HUES64 (cell line): Measurements from ENCODE around the gene ENTPD1.
A peak's percentile ranks its signal among the peaks of the same experiment; 100 is the strongest.
"Not testable (repeated sequence)": the region's sequence is repeated elsewhere in the genome, so short reads cannot be mapped to it uniquely, and the experiment has no call there.

ENCODE experiments used
- H3K27ac ChIP-seq: 2 replicates; pipeline ENCODE4 v1.7.0; 2013; ENCODE audit warnings: low read depth, low read length, inconsistent platforms
- H3K27me3 ChIP-seq: 2 replicates; pipeline ENCODE4 v1.6.1; 2013; ENCODE audit warnings: mild to moderate bottlenecking, low read length; ENCODE audit not compliant: insufficient read depth
- H3K36me3 ChIP-seq: 2 replicates; pipeline ENCODE4 v1.6.1; 2013; ENCODE audit warnings: mild to moderate bottlenecking, low read length; ENCODE audit not compliant: insufficient read depth
- H3K4me1 ChIP-seq: 2 replicates; pipeline ENCODE4 v1.6.1; 2013; ENCODE audit warnings: mild to moderate bottlenecking, low read length, moderate library complexity; ENCODE audit not compliant: insufficient read depth
- H3K4me3 ChIP-seq: 2 replicates; pipeline ENCODE4 v1.5.1; 2013; ENCODE audit warnings: mild to moderate bottlenecking, low read length, moderate library complexity
- H3K9ac ChIP-seq: 2 replicates; pipeline ENCODE4 v1.6.1; 2013; ENCODE audit warnings: mild to moderate bottlenecking, low read depth, low read length
- H3K9me3 ChIP-seq: 2 replicates; pipeline ENCODE4 v1.6.1; 2013; ENCODE audit warnings: low read depth, low read length; ENCODE audit not compliant: insufficient read depth
- WGBS: fragments of 150-250, 120-280 bp; methylation state at CpG from one replicate; pipeline ENCODE4 v1.1.7; 2013; ENCODE audit warnings: missing lambda C conversion rate; 5-methylcytosine and 5-hydroxymethylcytosine counted together

The ENTPD1 gene

GRCh38 chr10:95732907-95733306 is 23.1 kb upstream of the ENTPD1 start:
- H3K4me1 ChIP-seq, H3K9ac ChIP-seq, H3K27ac ChIP-seq, H3K4me3 ChIP-seq, H3K27me3 ChIP-seq, H3K36me3 ChIP-seq: not testable (repeated sequence)
- H3K9me3 ChIP-seq = 0 out of 2 replicates have a peak, but pooled peaks cover 15% of the 10 kb centered on the region
- 96% methylated on average over 6 of the region's 6 CpGs for WGBS

GRCh38 chr10:95739056-95739455 is 16.9 kb upstream of the ENTPD1 start:
- H3K4me3 ChIP-seq = no peak overlapping the region
- H3K4me1 ChIP-seq = peaks cover 10% of the 10 kb centered on the region
- H3K9ac ChIP-seq = no peak overlapping the region
- WGBS = 93% methylated on average over 3 of the region's 3 CpGs
- H3K27ac ChIP-seq = no peak overlapping the region
- no peaks in the 10 kb centered on the region for H3K9me3 ChIP-seq
- no peaks in the 10 kb centered on the region for H3K27me3 ChIP-seq
- no peaks in the 10 kb centered on the region for H3K36me3 ChIP-seq

- Histone ChIP-seq H3K27ac (no peak overlapping the region), H3K36me3 (no peaks in the 10 kb centered on the region), H3K4me3 (no peak overlapping the region), H3K27me3 (no peaks in the 10 kb centered on the region), H3K4me1 (peaks cover 10% of the 10 kb centered on the region), H3K9me3 (no peaks in the 10 kb centered on the region), H3K9ac (no peak overlapping the region)
- WGBS = 67% methylated on average over 6 of the region's 6 CpGs
These were observed 14.0 kb upstream of the ENTPD1 start for GRCh38 chr10:95741807-95742467.

- no peak overlapping the region for H3K27ac ChIP-seq
- no peaks in the 10 kb centered on the region for H3K36me3 ChIP-seq
- H3K9ac ChIP-seq = no peak overlapping the region
- H3K9me3 ChIP-seq = no peaks in the 10 kb centered on the region
- H3K27me3 ChIP-seq = no peaks in the 10 kb centered on the region
- peaks cover 10% of the 10 kb centered on the region for H3K4me1 ChIP-seq
- no peak overlapping the region for H3K4me3 ChIP-seq
- 85% methylated on average over 2 of the region's 3 CpGs for WGBS
These were observed 13.5 kb upstream of the ENTPD1 start for GRCh38 chr10:95742485-95742884.

GRCh38 chr10:95742962-95743535 is 12.9 kb upstream of the ENTPD1 start:
- 71% methylated on average over 2 of the region's 2 CpGs for WGBS
- no peaks in the 10 kb centered on the region for H3K27me3 ChIP-seq
- H3K9me3 ChIP-seq = no peaks in the 10 kb centered on the region
- peaks cover 10% of the 10 kb centered on the region for H3K4me1 ChIP-seq
- no peak overlapping the region for H3K4me3 ChIP-seq
- H3K27ac ChIP-seq = no peak overlapping the region
- no peaks in the 10 kb centered on the region for H3K36me3 ChIP-seq
- H3K9ac ChIP-seq = no peak overlapping the region

- Histone ChIP-seq H3K9me3 (no peaks in the 10 kb centered on the region), H3K4me3 (no peak overlapping the region), H3K27me3 (no peaks in the 10 kb centered on the region), H3K27ac (no peak overlapping the region), H3K4me1 (peaks cover 10% of the 10 kb centered on the region), H3K9ac (no peak overlapping the region), H3K36me3 (no peaks in the 10 kb centered on the region)
- WGBS = 91% methylated on average over 2 of the region's 2 CpGs
These were observed 10.5 kb upstream of the ENTPD1 start for GRCh38 chr10:95745501-95745900.

- Histone ChIP-seq H3K9ac (no peak overlapping the region), H3K36me3 (no peaks in the 10 kb centered on the region), H3K27ac (no peak overlapping the region), H3K4me1 (no peaks in the 10 kb centered on the region), H3K4me3 (no peak overlapping the region), H3K27me3 (no peaks in the 10 kb centered on the region), H3K9me3 (no peaks in the 10 kb centered on the region)
These were observed 7.6 kb upstream of the ENTPD1 start for GRCh38 chr10:95748349-95748748.

- H3K9me3 ChIP-seq = no peaks in the 10 kb centered on the region
- no peak overlapping the region for H3K27ac ChIP-seq
- 44% methylated on average over 6 of the region's 8 CpGs for WGBS
- H3K9ac ChIP-seq = peak overlapping the region; percentile 10
- peak overlapping the region; percentile 62 for H3K4me3 ChIP-seq
- H3K36me3 ChIP-seq = no peaks in the 10 kb centered on the region
- H3K27me3 ChIP-seq = no peaks in the 10 kb centered on the region
- peaks cover 12% of the 10 kb centered on the region; the same call in 1 of the 2 replicates for H3K4me1 ChIP-seq
These were observed 405 bp upstream of the ENTPD1 start for GRCh38 chr10:95755511-95756004.

- Histone ChIP-seq H3K4me3 (peak overlapping the region; percentile 62), H3K36me3 (no peaks in the 10 kb centered on the region), H3K27ac (no peak overlapping the region), H3K9me3 (no peaks in the 10 kb centered on the region), H3K4me1 (peaks cover 12% of the 10 kb centered on the region; the same call in 1 of the 2 replicates), H3K9ac (no peak overlapping the region), H3K27me3 (no peaks in the 10 kb centered on the region)
- WGBS = 73% methylated on average over 2 of the region's 5 CpGs
These were observed 1.1 kb downstream of the ENTPD1 start for GRCh38 chr10:95756809-95757684.

GRCh38 chr10:95758351-95759025 is 2.5 kb downstream of the ENTPD1 start:
- H3K4me3 ChIP-seq = no peak overlapping the region
- H3K4me1 ChIP-seq = peaks cover 12% of the 10 kb centered on the region; the same call in 1 of the 2 replicates
- H3K36me3 ChIP-seq = no peaks in the 10 kb centered on the region
- WGBS = 79% methylated on average over 2 of the region's 2 CpGs
- H3K9ac ChIP-seq = no peak overlapping the region
- H3K9me3 ChIP-seq = no peaks in the 10 kb centered on the region
- H3K27me3 ChIP-seq = no peaks in the 10 kb centered on the region
- no peak overlapping the region for H3K27ac ChIP-seq
